Measurements from ENCODE around the gene VARS1. TPM values are rescaled to one million over a fixed set of nuclear protein-coding genes. Genes with fewer than 3 reads are reported as not detected.

VARS1 gene
- total and polyA plus RNA-seq, 3 donors from 2014 or later, result 94.8 to 156 (median 131) TPM

- WGBS, 2 donors, result 36 to 54% methylated on average over 4 of the region's 4 CpGs
Observed at GRCh38 chr6:31771992-31772358, 23.6 kb downstream of the VARS1 start.

DNA sequence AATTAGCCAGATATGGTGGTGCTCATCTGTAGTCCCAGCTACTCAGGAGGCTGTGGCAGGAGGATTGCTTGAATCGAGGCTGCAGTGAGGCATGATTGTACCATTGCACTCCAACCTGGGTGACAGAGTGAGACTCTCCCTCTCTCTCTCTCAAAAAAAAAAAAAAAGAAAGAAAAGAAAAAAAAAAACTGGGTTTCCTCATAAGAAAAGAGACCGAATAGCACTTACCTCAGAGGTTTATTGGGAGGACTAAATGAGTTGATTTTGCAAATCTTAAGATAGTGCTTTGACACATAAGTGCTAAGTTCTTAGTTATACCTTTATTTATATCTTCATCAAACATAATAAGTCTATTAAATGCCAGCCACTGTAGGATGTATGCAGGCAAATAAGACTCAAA, 24.7 kb downstream of the VARS1 start:
- Histone ChIP-seq H3K27me3 (no peaks in the 10 kb centered on the region), H3K27ac (no peak overlapping the region), H3K4me1 (no peaks in the 10 kb centered on the region), H3K36me3 (ENCODE audit: low read depth, missing control alignments) (no peaks in the 10 kb centered on the region), H3K9me3 (no peaks in the 10 kb centered on the region), H3K4me3 (no peak overlapping the region)
- intact Hi-C loops (cut with DNase I; ENCODE audit: low total_unique reads), result no loop called here
- 84 to 85% methylated on average over 2 of the region's 2 CpGs for WGBS, 2 donors
- TF ChIP-seq POLR2A (IDR thresholded peaks at IDR 0.05) (no peak), CTCF (IDR thresholded peaks at IDR 0.05) (no peak)
- DNase-seq, result no peak

More at GRCh38 chr6:31771992-31772358, 23.6 kb downstream of the VARS1 start:
- DNase-seq, result no peak
- TF ChIP-seq CTCF (IDR thresholded peaks at IDR 0.05), result no peak
- no peak for TF ChIP-seq POLR2A (IDR thresholded peaks at IDR 0.05)
- no peaks in the 10 kb centered on the region for H3K9me3 ChIP-seq
- no peak overlapping the region for H3K4me3 ChIP-seq
- H3K4me1 ChIP-seq, result peaks cover 8% of the 10 kb centered on the region
- H3K27me3 ChIP-seq, result no peaks in the 10 kb centered on the region
- intact Hi-C loops (cut with DNase I; ENCODE audit: low total_unique reads), result no loop called here
- no peak overlapping the region for H3K27ac ChIP-seq
- H3K36me3 ChIP-seq (ENCODE audit: low read depth, missing control alignments), result no peaks in the 10 kb centered on the region

DNA sequence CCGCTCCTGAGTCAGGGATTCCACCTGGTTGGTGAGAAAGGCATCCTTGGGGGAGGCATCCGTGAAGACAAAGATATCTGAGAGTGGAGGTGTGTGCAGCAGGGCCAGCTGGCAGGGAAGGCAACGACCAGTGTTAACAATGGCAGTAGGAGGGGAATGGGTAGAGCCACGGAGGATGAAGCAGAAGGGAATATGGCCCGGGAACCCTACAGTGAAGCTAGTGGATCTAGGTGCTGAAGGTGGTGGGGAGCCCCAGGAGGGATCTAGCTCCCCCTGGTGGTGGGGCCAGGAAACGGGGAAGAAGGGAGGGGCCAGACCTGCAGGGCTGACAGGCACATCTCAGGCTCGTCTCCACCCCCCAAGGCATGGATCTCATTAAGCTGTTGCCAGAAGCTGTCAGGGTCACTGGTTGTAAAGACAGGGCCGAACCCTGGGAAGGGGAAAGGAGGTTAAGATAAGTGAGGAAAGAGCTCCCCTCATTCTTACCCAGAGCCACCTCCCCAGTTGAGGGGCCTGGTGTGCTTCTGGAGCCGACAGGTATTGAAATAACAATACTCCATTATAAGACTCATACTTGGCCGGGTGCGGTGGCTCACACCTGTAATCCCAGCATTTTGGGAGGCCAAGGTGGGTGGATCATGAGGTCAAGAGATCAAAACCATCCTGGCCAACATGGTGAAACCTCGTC, 25.7 kb downstream of the VARS1 start:
- TF ChIP-seq CTCF (IDR thresholded peaks at IDR 0.05) (peak in 2 of 3 experiments; percentile 25 to 53), POLR2A (IDR thresholded peaks at IDR 0.05) (no peak)
- WGBS, 2 donors, result 54 to 66% methylated on average over 10 to 12 of the region's 12 CpGs
- no peak overlapping the region for H3K4me3 ChIP-seq
- DNase-seq, result peak; percentile 65
- H3K9me3 ChIP-seq, result no peaks in the 10 kb centered on the region
- no peaks in the 10 kb centered on the region for H3K27me3 ChIP-seq
- no peaks in the 10 kb centered on the region for H3K36me3 ChIP-seq (ENCODE audit: low read depth, missing control alignments)
- H3K27ac ChIP-seq, result no peak overlapping the region
- intact Hi-C loops (cut with DNase I; ENCODE audit: low total_unique reads), result no loop called here
- H3K4me1 ChIP-seq, result no peaks in the 10 kb centered on the region

DNA sequence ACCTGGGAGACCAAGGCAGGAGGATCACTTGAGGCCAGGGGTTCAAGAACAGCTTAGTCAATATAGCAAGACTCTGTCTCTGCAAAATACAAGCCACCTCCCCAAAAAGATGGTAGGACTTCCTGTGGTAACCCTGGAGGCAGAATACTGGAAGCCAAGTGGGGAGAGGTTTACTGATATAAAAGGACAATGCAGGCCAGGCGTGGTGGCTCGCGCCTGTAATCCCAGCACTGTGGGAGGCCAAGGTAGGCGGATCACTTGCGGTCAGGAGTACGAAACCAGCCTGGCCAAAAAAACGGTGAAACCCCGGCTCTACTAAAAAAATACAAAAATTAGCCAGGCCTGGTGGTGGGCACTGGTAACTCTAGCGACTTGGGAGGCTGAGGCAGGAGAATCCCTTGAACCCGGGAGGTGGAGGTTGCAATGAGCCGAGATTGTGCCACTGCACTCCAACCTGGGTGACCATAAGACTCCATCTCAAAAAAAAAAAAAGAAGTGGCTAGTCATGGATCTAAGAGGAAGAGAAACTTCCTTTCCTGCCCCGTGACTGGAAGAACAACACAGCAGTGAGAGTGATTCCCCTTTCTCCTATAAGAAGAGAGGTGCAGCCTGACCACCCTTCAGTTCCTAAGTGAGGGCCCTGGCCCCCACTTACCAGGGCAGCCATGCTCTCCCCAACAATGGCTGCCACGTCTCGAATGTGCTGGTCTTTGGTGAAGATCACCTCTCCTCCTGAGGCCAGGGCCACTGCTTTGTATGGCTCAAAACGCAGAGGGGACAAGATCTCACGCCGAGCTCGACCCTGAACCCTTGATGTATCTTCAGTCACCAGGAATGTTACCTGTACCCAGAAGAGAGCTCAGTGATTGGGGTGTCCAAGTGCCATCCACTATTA, 26.9 kb downstream of the VARS1 start:
- no peaks in the 10 kb centered on the region for H3K4me1 ChIP-seq
- H3K4me3 ChIP-seq, result no peak overlapping the region
- H3K36me3 ChIP-seq (ENCODE audit: low read depth, missing control alignments), result no peaks in the 10 kb centered on the region
- intact Hi-C loops (cut with DNase I; ENCODE audit: low total_unique reads), result no loop called here
- no peak for DNase-seq
- WGBS, 2 donors, result 89 to 91% methylated on average over 17 to 18 of the region's 18 CpGs
- no peaks in the 10 kb centered on the region for H3K9me3 ChIP-seq
- H3K27ac ChIP-seq, result no peak overlapping the region
- no peak for TF ChIP-seq CTCF (IDR thresholded peaks at IDR 0.05)
- no peak for TF ChIP-seq POLR2A (IDR thresholded peaks at IDR 0.05)
- H3K27me3 ChIP-seq, result no peaks in the 10 kb centered on the region

All from testis (tissue), 3 donors.